Natural killer cell (primary cell): ENCODE data around the gene DAPK2. TPM values are rescaled to one million over a fixed set of nuclear protein-coding genes. Genes with fewer than 3 reads are reported as not detected.
A peak's percentile ranks its signal among the peaks of the same experiment; 100 is the strongest.

Experiments used
- ATAC-seq, 3 donors: fragments of 150-1000 bp in 2 of 3; fragments of 200-7000 bp in 1 of 3; cut with Tn5 transposase; 1 replicate in 1 of 3; 2 replicates in 2 of 3; pipeline ENCODE4 v1.10.0; 2021; ENCODE audit warnings: mild to moderate bottlenecking in 2 of 3, moderate library complexity in 2 of 3
- DNase-seq, 2 donors: peaks; one replicate each; pipeline versions ENCODE4 v3.0.0 to v3.0.0-alpha.2; 2013 to 2021; ENCODE audit warnings: mixed read lengths in 1 of 2
- H3K27ac ChIP-seq: one replicate; pipeline ENCODE4 v1.5.1; 2013; ENCODE audit warnings: mild to moderate bottlenecking, low read length
- H3K27me3 ChIP-seq: one replicate; pipeline ENCODE4 v1.6.1; 2013; ENCODE audit warnings: low read length; ENCODE audit not compliant: control insufficient read depth, insufficient read depth
- H3K36me3 ChIP-seq: one replicate; pipeline ENCODE4 v1.6.1; 2013; ENCODE audit warnings: low read length; ENCODE audit not compliant: control insufficient read depth, insufficient read depth
- H3K4me1 ChIP-seq: one replicate; pipeline ENCODE4 v1.6.1; 2013; ENCODE audit warnings: low read length; ENCODE audit not compliant: control insufficient read depth, insufficient read depth
- H3K4me3 ChIP-seq: one replicate; pipeline ENCODE4 v1.5.1; 2013; ENCODE audit warnings: low read length
- H3K9me3 ChIP-seq: one replicate; pipeline ENCODE4 v1.6.1; 2013; ENCODE audit warnings: low read length; ENCODE audit not compliant: control insufficient read depth, insufficient read depth
- H3K27ac Mint-ChIP-seq, 2 donors: one replicate each; pipeline ENCODE4 v1.8.0; 2022; ENCODE audit warnings: mild to moderate bottlenecking in 2 of 2, mixed read lengths in 2 of 2, moderate library complexity in 1 of 2
- H3K27me3 Mint-ChIP-seq, 2 donors: one replicate each; pipeline ENCODE4 v1.8.0; 2022; ENCODE audit warnings: low read depth in 2 of 2, mixed read lengths in 2 of 2
- H3K36me3 Mint-ChIP-seq: one replicate; pipeline ENCODE4 v1.8.0; 2022; ENCODE audit warnings: mixed read lengths
- H3K4me1 Mint-ChIP-seq, 2 donors: one replicate each; pipeline ENCODE4 v1.8.0; 2022; ENCODE audit warnings: mixed read lengths in 2 of 2
- H3K4me3 Mint-ChIP-seq: one replicate; pipeline ENCODE4 v1.8.0; 2022; ENCODE audit warnings: mild to moderate bottlenecking, moderate library complexity, mixed read lengths
- H3K9me3 Mint-ChIP-seq, 2 donors: one replicate each; pipeline ENCODE4 v1.8.0; 2022; ENCODE audit warnings: mixed read lengths in 2 of 2
- CTCF ChIP-seq: fragments of 200-600 bp; IDR thresholded peaks from one replicate; pipeline ENCODE4 v1.8.0; 2022; ENCODE audit warnings: antibody characterized with exemption
- WGBS: methylation state at CpG from one replicate; pipeline ENCODE4 v1.1.7; 2013; ENCODE audit warnings: missing lambda C conversion rate; ENCODE audit not compliant: insufficient coverage; 5-methylcytosine and 5-hydroxymethylcytosine counted together
- intact Hi-C: fragments of 100-400 bp; cut with micrococcal nuclease; formaldehyde crosslinking; loops from one replicate; pipeline ENCODE4 v1.14.2; 2022
- total RNA-seq, 4 donors: library from RNA; stranded (reverse); fragments of 120-200 nt in 1 of 4; gene quantifications; one replicate each; pipeline versions ENCODE4 v1.2.3 to v1.2.4, GENCODE V29; 2013 to 2022

The DAPK2 gene
- total RNA-seq, 3 donors from 2014 or later (not counting 1 experiment from before 2014, with no cell fraction given) = 3.7 to 25.3 (median 6.0) TPM

- H3K27ac Mint-ChIP-seq = no peak overlapping the region
- intact Hi-C loops = no loop called here
- peaks cover 25% of the 10 kb centered on the region for H3K4me1 ChIP-seq
- H3K9me3 ChIP-seq = no peaks in the 10 kb centered on the region
- peaks cover 8 to 25% of the 10 kb centered on the region in 2 donors for H3K4me1 Mint-ChIP-seq
- H3K27ac ChIP-seq = no peak overlapping the region
- H3K27me3 Mint-ChIP-seq = no peaks in the 10 kb centered on the region
- no peaks in the 10 kb centered on the region for H3K36me3 ChIP-seq
- no peak overlapping the region for H3K4me3 Mint-ChIP-seq
- H3K27me3 ChIP-seq = no peaks in the 10 kb centered on the region
- TF ChIP-seq CTCF = no peak
- WGBS = 72% methylated on average over 2 of the region's 4 CpGs
- H3K36me3 Mint-ChIP-seq = no peaks in the 10 kb centered on the region
- ATAC-seq (no peak), DNase-seq (no peak)
- no peak overlapping the region for H3K4me3 ChIP-seq
- no peaks in the 10 kb centered on the region for H3K9me3 Mint-ChIP-seq
Measured at GRCh38 chr15:63994073-63994600, 52.1 kb downstream of the DAPK2 start.

- TF ChIP-seq CTCF = no peak
- ATAC-seq (no peak), DNase-seq (no peak)
- no peaks in the 10 kb centered on the region for H3K27me3 Mint-ChIP-seq
- Histone ChIP-seq H3K4me3 (no peak overlapping the region), H3K9me3 (no peaks in the 10 kb centered on the region), H3K27me3 (no peaks in the 10 kb centered on the region), H3K36me3 (no peaks in the 10 kb centered on the region), H3K4me1 (peaks cover 23% of the 10 kb centered on the region), H3K27ac (no peak overlapping the region)
- 75% methylated on average over 1 of the region's 1 CpG for WGBS
- no peak overlapping the region for H3K4me3 Mint-ChIP-seq
- no peaks in the 10 kb centered on the region for H3K9me3 Mint-ChIP-seq
- peaks cover 8 to 25% of the 10 kb centered on the region in 2 donors for H3K4me1 Mint-ChIP-seq
- H3K27ac Mint-ChIP-seq = no peak overlapping the region
- H3K36me3 Mint-ChIP-seq = no peaks in the 10 kb centered on the region
- intact Hi-C loops = no loop called here
Measured at GRCh38 chr15:63992300-63992699, 54.0 kb downstream of the DAPK2 start.

- Histone ChIP-seq H3K4me3 (no peak overlapping the region), H3K4me1 (peaks cover 28% of the 10 kb centered on the region), H3K36me3 (no peaks in the 10 kb centered on the region), H3K27me3 (no peaks in the 10 kb centered on the region), H3K27ac (no peak overlapping the region), H3K9me3 (no peaks in the 10 kb centered on the region)
- Mint-ChIP-seq H3K9me3 (no peaks in the 10 kb centered on the region), H3K27me3 (no peaks in the 10 kb centered on the region), H3K4me1 (peaks cover 8 to 25% of the 10 kb centered on the region in 2 donors), H3K27ac (no peak overlapping the region), H3K36me3 (no peaks in the 10 kb centered on the region), H3K4me3 (no peak overlapping the region)
- DNase-seq = no peak
- ATAC-seq = no peak
- 73% methylated on average over 3 of the region's 3 CpGs for WGBS
- intact Hi-C loops = no loop called here
- TF ChIP-seq CTCF = no peak
Measured at GRCh38 chr15:63991706-63992105, 54.6 kb downstream of the DAPK2 start.

- ATAC-seq = no peak
- Mint-ChIP-seq H3K27me3 (no peaks in the 10 kb centered on the region), H3K9me3 (no peaks in the 10 kb centered on the region), H3K4me1 (peaks cover 8 to 25% of the 10 kb centered on the region in 2 donors), H3K4me3 (no peak overlapping the region), H3K36me3 (no peaks in the 10 kb centered on the region), H3K27ac (peak overlapping the region in 1 of 2 donors; percentile 33)
- H3K27me3 ChIP-seq = no peaks in the 10 kb centered on the region
- H3K36me3 ChIP-seq = no peaks in the 10 kb centered on the region
- no peak for TF ChIP-seq CTCF
- no peak overlapping the region for H3K27ac ChIP-seq
- WGBS = 54% methylated on average over 8 of the region's 8 CpGs
- no peak overlapping the region for H3K4me3 ChIP-seq
- intact Hi-C loops = no loop called here
- DNase-seq = no peak
- peaks cover 37% of the 10 kb centered on the region for H3K4me1 ChIP-seq
- no peaks in the 10 kb centered on the region for H3K9me3 ChIP-seq
Measured at GRCh38 chr15:63990454-63990853, 55.8 kb downstream of the DAPK2 start.
